ENCODE results near the gene MAP7D1. TPM values are rescaled to one million over a fixed set of nuclear protein-coding genes. Genes with fewer than 3 reads are reported as not detected.
"Not testable (repeated sequence)": the region's sequence is repeated elsewhere in the genome, so short reads cannot be mapped to it uniquely, and the experiment has no call there.

MAP7D1 gene
- total RNA-seq, 1 donor from 2014 or later: 169 TPM

DNA sequence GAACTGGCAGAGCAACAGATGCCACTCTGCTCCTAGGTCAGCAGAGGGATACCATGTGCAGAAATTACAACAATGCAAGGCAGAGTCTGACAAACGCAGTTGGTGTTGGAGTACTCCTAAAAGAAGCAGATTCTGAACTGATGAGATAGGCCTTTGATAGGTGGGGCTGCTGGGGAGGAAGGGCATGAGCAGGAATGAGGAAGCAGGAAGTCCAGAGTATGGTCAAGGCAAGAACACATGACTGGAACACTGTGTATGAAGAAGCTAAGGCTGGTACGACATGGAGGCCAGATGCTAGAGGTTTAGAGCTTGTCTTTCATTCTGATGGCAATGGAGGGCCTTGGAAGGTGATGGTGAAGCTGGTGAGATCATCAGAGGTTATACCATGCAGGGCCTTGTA, 56.8 kb downstream of the MAP7D1 start:
- Mint-ChIP-seq H3K27ac (no peak overlapping the region), H3K36me3 (ENCODE audit: low read depth) (no peaks in the 10 kb centered on the region), H3K27me3 (ENCODE audit: insufficient read depth) (no peaks in the 10 kb centered on the region), H3K9me3 (no peaks in the 10 kb centered on the region), H3K4me3 (no peak overlapping the region), H3K4me1 (ENCODE audit: low read depth) (no peaks in the 10 kb centered on the region)
- no peak for DNase-seq (ENCODE audit: low spot score)
- intact Hi-C loops (cut with micrococcal nuclease): no loop called here

DNA sequence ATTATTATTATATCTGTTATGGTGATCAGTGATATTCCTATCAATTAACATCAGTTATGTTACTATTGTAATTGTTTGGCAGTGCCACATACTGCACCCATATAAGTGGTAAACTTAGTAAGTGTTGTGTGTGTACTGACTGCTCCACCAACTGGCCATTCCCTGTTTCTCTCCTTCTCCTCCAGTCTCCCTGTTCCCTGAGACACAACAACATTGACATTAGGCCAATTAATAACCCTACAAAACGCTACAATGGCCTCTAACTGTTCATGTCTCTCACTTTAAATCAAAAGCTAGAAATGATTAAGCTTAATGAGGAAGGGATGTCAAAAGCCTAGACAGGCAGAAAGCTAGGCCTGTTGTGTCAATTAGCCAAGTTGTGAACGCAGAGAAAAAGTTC, 61.7 kb downstream of the MAP7D1 start:
- no peak overlapping the region for H3K4me3 Mint-ChIP-seq
- H3K27me3 Mint-ChIP-seq (ENCODE audit: insufficient read depth): no peaks in the 10 kb centered on the region
- no peak overlapping the region for H3K27ac Mint-ChIP-seq
- intact Hi-C loops (cut with micrococcal nuclease): no loop called here
- H3K9me3 Mint-ChIP-seq: no peaks in the 10 kb centered on the region
- H3K36me3 Mint-ChIP-seq (ENCODE audit: low read depth): no peaks in the 10 kb centered on the region
- H3K4me1 Mint-ChIP-seq (ENCODE audit: low read depth): no peaks in the 10 kb centered on the region
- DNase-seq (ENCODE audit: low spot score): no peak

DNA sequence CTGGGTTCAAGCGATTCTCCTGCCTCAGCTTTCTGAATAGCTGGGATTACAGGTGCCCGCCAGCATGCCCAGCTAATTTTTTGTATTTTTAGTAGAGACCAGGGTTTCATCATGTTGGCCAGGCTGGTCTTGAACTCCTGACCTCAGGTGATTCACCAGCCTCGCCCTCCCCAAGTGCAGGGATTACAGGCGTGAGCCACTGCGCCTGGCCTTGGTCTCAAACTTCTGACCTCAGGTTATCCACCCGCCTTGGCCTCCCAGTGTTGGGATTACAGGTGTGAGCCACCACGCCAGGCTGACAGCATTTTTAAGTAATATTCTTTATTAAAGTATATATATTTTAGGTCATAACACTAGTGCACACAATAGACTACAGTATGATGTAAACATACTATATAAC, 65.9 kb downstream of the MAP7D1 start:
- DNase-seq (ENCODE audit: low spot score): not testable (repeated sequence)

DNA sequence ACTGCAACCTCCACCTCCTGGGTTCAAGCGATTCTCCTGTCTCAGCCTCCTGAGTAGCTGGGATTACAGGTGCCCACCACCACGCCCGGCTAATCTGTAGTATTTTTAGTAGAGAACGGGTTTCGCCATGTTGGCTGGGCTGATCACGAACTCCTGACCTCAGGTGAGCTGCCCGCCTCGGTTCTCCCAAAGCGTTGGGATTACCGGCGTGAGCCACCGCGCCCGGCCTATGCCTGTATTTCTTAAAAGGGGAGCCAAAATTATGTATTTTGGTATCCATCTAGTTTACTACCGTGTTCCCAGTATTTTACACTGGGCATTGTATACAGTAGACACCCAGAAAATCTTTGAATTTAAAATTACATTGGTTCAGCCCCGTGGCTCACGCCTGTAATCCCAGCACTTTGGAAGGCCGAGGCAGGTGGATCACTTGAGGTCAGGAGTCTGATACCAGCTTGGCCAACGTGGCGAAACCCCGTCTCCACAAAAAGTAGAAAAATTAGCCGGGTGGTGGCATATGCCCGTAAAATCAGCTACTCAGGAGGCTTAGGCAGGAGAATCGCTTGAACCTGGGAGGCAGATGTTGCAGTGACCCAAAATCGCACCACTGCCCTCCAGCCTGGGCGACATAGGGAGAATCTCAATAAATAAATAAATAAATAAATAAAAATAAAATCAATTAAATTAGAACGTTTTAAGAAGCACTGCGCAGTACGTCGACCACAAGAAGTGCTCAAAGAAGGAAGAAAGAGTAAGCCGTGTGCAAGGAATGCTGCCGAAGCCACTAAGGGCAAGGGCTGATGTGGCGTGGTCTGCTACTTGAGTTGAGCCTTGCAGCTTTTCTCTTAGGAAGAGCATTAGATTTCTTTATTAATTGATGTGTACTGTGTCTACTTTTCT, 66.8 kb downstream of the MAP7D1 start:
- Mint-ChIP-seq H3K27ac (peak overlapping the region; percentile 100), H3K9me3 (no peaks in the 10 kb centered on the region), H3K36me3 (ENCODE audit: low read depth) (peaks cover 21% of the 10 kb centered on the region), H3K4me1 (ENCODE audit: low read depth) (peaks cover 35% of the 10 kb centered on the region), H3K4me3 (peak overlapping the region; percentile 95), H3K27me3 (ENCODE audit: insufficient read depth) (peaks cover 2% of the 10 kb centered on the region)
- intact Hi-C loops (cut with micrococcal nuclease): loop anchor here (1.0 to 5.0 kb wide), 3 partner anchors 16 to 1470 kb away; partner anchors contain the start of genes AGO3 and CDCA8
- DNase-seq (ENCODE audit: low spot score): no peak

More for the DNA sequence above, 65.9 kb downstream of the MAP7D1 start:
- intact Hi-C loops (cut with micrococcal nuclease): loop anchor here (5.0 kb wide), 2 partner anchors 290 to 1470 kb away; partner anchors contain the start of genes AGO3 and CDCA8
- H3K4me1 Mint-ChIP-seq (ENCODE audit: low read depth): peaks cover 28% of the 10 kb centered on the region
- H3K36me3 Mint-ChIP-seq (ENCODE audit: low read depth): peaks cover 17% of the 10 kb centered on the region
- H3K4me3 Mint-ChIP-seq; H3K9me3 Mint-ChIP-seq; H3K27ac Mint-ChIP-seq; H3K27me3 Mint-ChIP-seq (ENCODE audit: insufficient read depth): not testable (repeated sequence)

DNA sequence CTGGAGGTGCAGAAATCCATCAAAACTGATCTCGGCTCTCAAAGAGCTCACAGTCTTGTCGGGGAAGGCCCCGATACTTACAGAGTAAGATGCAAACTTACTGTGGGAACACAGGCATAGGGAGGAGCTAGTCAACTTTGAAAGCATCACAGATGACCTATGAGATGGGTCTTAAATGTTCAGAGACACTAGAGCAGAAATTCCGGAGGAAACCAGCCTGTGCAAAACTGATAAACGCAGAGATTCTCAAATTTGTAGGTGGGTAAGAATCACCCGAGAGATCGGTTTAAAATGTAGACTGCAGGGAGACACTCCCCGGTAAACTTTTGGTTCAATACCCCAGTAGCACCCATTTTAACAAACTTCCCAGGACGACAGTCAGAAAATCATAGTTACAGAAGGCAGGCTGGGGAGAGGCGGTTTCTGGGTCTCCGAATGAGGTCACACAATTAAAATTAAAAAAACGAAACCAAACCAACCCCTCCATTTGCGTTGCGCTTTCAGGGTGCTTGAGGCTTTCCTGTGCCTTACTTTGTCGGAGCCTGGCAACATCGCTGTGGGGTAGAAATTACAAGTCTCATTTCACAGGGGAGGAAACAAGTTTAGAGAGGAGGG, 67.5 kb downstream of the MAP7D1 start:
- Mint-ChIP-seq H3K4me3 (peak overlapping the region; percentile 95), H3K9me3 (no peaks in the 10 kb centered on the region), H3K27me3 (ENCODE audit: insufficient read depth) (peaks cover 2% of the 10 kb centered on the region), H3K27ac (peak overlapping the region; percentile 100), H3K4me1 (ENCODE audit: low read depth) (peaks cover 36% of the 10 kb centered on the region), H3K36me3 (ENCODE audit: low read depth) (peaks cover 21% of the 10 kb centered on the region)
- intact Hi-C loops (cut with micrococcal nuclease): loop anchor here (1.0 to 5.0 kb wide), 3 partner anchors 17 to 1469 kb away; partner anchors contain the start of genes AGO3 and CDCA8
- DNase-seq (ENCODE audit: low spot score): peak; percentile 42

DNA sequence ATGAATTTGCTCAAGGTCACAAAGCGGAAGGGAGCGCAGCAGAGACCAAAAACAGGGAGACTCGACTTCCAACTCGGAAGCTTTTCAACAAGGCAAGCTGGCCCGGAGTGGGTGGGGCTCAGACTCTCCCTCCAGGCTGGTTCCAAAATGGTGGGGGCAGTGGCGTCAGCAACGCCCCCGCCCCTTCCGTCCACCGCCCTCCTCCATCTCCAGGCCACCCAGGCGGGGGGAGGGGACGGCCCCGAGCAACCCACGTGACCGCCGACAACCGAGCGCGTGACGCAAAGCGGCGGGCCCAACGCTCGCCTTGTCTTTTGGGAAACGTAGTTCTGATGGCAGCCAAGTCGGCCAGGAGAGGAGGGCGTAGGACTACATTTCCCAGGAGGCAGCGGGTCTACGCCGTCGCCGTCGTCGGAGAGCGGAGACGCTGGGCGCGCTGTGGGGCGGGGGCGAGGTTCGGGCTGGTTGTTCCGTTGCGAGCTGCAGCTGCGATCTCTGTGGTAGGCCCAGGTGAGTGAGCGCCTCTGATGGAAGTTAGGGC, 68.1 kb downstream of the MAP7D1 start, which contains the start of gene THRAP3:
THRAP3 (plus strand) TSS at position 448 of the 541 bp plus-strand sequence. CDS start 58,121 bp downstream, outside the sequence.
- intact Hi-C loops (cut with micrococcal nuclease): loop anchor here (1.0 to 5.0 kb wide), 14 partner anchors 18 to 1468 kb away; partner anchors contain the start of genes ADPRS, AGO1, AGO3 and CDCA8
- DNase-seq (ENCODE audit: low spot score): peak; percentile 100
- H3K27ac Mint-ChIP-seq: peak within 1 kb of the TSS; percentile 100
- peak within 1 kb of the TSS; percentile 95 for H3K4me3 Mint-ChIP-seq
- H3K4me1 Mint-ChIP-seq (ENCODE audit: low read depth): peaks cover 36% of the 10 kb centered on the region
- no peaks in the 10 kb centered on the region for H3K9me3 Mint-ChIP-seq
- peaks cover 2% of the 10 kb centered on the region for H3K27me3 Mint-ChIP-seq (ENCODE audit: insufficient read depth)
- H3K36me3 Mint-ChIP-seq (ENCODE audit: low read depth): peaks cover 21% of the 10 kb centered on the region

DNA sequence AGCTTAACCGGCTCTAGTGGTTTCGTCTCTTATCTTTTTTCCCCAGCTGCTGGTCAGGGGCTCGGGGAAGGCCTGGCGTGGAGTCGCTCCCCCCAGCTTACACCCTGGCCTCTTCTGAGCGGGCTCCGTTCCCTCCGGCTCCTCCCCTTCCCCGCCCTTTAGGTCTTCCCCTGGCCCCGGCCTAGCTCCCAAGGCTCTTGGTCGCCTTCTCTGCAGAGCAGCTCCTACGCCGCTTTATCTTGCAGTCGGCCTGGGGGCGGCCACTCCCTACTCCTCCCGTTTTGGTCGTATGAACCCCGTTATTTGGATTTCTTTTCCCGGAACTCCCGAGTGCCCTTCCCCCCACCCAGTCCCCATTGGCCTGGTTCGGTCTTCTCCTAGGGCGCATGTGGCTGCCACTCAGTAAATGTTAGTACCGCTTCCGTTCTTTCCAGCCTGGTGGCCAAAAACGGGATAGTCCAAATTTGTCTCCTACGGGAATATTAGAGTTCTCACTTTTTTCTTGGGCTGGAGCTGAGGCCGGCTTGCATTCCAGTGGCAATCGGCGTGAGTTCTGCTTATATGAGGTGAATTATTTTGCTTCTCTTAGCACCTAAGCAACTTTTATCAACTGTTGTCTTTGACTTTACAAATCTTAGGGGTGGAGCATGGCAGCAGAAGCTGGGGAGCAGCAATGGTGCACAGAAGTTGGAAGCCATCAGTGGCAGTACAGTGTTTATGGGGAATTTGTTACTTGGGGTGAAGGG, 68.8 kb downstream of the MAP7D1 start:
- Mint-ChIP-seq H3K27ac (peak overlapping the region; percentile 100), H3K36me3 (ENCODE audit: low read depth) (peaks cover 21% of the 10 kb centered on the region), H3K27me3 (ENCODE audit: insufficient read depth) (peaks cover 2% of the 10 kb centered on the region), H3K4me1 (ENCODE audit: low read depth) (peaks cover 36% of the 10 kb centered on the region), H3K9me3 (no peaks in the 10 kb centered on the region), H3K4me3 (peak overlapping the region; percentile 95)
- intact Hi-C loops (cut with micrococcal nuclease): loop anchor here (1.0 to 5.0 kb wide), 13 partner anchors 36 to 1468 kb away; partner anchors contain the start of genes ADPRS, AGO1, AGO3 and CDCA8
- DNase-seq (ENCODE audit: low spot score): no peak

DNA sequence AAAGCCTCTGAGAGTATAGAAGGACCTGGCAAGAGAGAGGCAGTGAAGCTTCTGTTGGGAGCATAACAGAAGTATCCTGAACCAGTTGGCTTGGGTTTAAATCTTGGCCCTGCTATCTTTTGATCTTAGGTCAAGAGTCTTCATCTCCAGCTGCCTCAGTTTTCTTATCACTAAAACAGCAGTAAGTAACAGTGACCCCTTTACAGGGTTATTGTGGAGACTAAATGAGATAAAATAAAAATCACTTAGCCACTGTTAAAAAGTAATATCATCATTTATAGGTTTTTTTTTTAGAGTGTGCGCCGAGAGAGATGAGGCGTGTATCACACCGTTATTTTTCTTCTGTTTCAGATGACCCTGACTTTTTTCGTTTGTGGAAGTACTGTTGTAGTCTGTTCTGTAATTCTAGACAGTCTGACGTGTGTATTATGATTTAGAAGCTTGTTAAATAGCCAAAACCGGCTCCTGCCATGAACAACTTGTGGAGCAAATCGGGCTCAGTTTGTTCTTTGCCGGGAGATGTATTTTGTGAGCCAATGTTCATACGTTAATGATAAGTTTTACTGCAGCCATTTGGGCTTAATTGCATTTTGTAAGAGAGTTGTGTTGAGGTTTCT, 69.4 kb downstream of the MAP7D1 start:
- Mint-ChIP-seq H3K27ac (peak overlapping the region; percentile 100), H3K36me3 (ENCODE audit: low read depth) (peaks cover 22% of the 10 kb centered on the region), H3K9me3 (no peaks in the 10 kb centered on the region), H3K4me3 (peak overlapping the region; percentile 95), H3K27me3 (ENCODE audit: insufficient read depth) (peaks cover 2% of the 10 kb centered on the region), H3K4me1 (ENCODE audit: low read depth) (peaks cover 36% of the 10 kb centered on the region)
- intact Hi-C loops (cut with micrococcal nuclease): loop anchor here (2.0 kb wide), 2 partner anchors 65 to 1251 kb away; no protein-coding TSS in a partner anchor
- DNase-seq (ENCODE audit: low spot score): no peak

DNA sequence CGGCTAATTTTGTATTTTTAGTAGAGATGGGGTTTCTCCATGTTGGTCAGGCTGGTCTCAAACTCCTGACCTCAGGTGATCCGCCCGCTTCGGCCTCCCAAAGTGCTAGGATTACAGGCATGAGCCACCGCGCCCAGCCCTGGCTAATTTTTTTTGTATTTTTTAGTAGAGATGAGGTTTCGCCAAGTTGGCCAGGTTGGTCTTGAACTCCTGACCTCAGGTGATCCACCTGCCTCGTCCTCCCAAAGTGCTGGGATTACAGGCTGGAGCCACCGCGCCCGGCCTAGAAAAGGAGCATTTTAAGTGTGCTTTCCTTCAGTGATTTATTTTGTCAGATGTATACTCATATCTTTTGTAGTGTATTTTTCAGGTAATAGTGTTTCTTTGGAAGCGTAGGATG, 74.3 kb downstream of the MAP7D1 start:
- H3K4me3 Mint-ChIP-seq; intact Hi-C loops (cut with micrococcal nuclease); H3K27ac Mint-ChIP-seq; H3K9me3 Mint-ChIP-seq; H3K27me3 Mint-ChIP-seq (ENCODE audit: insufficient read depth); DNase-seq (ENCODE audit: low spot score): not testable (repeated sequence)
- H3K4me1 Mint-ChIP-seq (ENCODE audit: low read depth): peaks cover 38% of the 10 kb centered on the region
- H3K36me3 Mint-ChIP-seq (ENCODE audit: low read depth): peaks cover 29% of the 10 kb centered on the region

Data from activated T-helper 1 cell treated with anti-CD3 and anti-CD28 coated beads, Interleukin-12 subunit alpha, Interleukin-12 subunit beta, Interleukin-2, Interleukin-4 antibody, amounts not matched to agents 30 ng/mL and 10 ng/mL and 1 ng/mL, durations not matched to agents 14 hours and 24 hours and 36 hours (primary cell).